HG03571 (cell line): ENCODE measurements around the gene ZMIZ1.
A peak's percentile ranks its signal among the peaks of the same experiment; 100 is the strongest.

ENCODE experiments used
- ATAC-seq: cut with Tn5 transposase; IDR thresholded peaks from one replicate; pipeline ENCODE4 v1.9.1; 2021; ENCODE audit not compliant: unreplicated experiment

Gene ZMIZ1

GRCh38 chr10:79136236-79137005, 67.7 kb downstream of the ZMIZ1 start:
- no peak for ATAC-seq

DNA sequence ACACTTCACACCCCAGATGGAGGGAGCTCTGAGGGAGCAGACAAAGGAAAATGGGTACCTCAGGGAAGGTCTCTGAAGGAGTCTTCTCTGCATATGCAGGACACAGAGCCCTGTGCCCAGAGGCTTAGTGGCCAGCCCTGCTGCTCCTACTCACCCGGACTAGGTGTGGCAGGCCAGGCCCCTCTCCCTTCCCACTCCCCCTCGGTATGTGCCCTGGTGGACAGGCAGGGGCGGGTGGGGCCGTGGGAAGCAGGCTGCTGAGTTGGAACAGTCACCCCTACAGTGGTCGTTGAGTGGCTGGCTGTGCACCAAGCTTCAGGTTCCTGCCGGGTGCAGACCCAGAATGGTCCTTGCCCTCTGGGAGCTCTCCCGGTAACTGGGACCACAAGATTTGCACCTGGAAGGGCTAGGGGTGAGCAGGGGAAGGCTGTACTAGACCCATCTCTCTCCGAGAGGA, 68.6 kb downstream of the ZMIZ1 start:
- peak; percentile 32 for ATAC-seq

DNA sequence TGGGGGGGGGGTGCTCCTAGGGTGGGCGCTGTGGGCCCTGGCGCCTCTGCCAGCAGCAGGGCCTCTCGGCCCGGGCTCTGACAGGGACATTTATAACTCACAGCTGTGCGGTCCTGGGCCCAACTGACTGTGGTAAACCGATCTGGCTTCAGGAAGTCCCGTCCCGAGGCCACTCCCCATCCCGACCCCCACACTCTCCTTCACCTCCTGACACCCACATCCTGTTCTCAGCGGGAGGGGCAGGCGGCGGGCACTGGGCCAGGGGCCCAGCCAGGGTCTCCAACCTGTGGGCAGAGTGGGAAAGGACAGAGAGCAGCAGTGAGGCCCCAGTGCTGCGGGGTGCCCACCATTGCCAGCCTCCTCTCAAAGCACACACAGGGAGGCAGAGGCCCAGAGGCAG, 69.1 kb downstream of the ZMIZ1 start:
- ATAC-seq: peak; percentile 91

- no peak for ATAC-seq
These were observed 69.8 kb downstream of the ZMIZ1 start for GRCh38 chr10:79138449-79139123.

- no peak for ATAC-seq
These were observed 70.5 kb downstream of the ZMIZ1 start for GRCh38 chr10:79139124-79139835.

GRCh38 chr10:79140085-79140793, 71.5 kb downstream of the ZMIZ1 start:
- no peak for ATAC-seq

DNA sequence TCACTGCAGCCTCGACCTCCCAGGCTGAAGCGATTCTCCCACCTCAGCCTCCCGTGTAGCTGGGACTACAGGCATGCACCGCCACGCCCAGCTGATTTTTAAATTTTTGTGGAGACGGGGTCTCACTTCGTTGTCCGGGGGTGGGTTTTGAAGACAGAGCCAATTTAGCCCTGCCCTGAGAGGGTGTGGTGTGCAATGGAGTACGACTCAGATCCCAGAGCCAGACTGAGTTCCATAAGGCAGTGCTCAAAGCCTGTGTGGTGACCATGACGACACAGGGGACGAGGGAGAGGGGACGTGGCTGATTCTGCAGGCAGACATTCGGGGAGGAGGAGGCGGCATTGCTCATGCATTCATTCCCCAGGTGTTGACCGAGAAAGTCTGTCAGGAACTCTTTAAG, 72.1 kb downstream of the ZMIZ1 start:
- ATAC-seq: no peak

- ATAC-seq: no peak
These were observed 73.3 kb downstream of the ZMIZ1 start for GRCh38 chr10:79142064-79142491.

- ATAC-seq: no peak
These were observed 74.0 kb downstream of the ZMIZ1 start for GRCh38 chr10:79142522-79143309.

DNA sequence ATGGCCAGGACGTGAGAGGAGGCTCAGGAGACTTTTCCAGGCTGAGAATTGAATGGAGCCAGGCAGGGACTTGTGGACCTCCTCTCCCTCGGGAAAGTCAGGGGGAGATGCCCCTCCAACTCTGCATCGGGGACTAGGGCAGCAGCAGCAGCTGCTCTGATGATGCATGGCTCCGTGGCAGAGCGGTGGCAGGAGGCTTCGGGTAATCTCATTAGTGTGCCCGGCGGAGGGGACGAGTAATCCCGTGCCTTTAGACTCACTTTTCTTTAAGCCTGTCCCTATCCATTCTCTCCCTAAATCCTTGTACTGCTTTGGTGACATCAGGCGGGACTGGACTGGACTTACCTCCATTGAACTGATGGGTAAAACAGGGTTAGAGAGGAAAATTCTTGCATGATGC, 75.1 kb downstream of the ZMIZ1 start:
- no peak for ATAC-seq

GRCh38 chr10:79144351-79145173, 75.8 kb downstream of the ZMIZ1 start:
- ATAC-seq: no peak

- ATAC-seq: no peak
These were observed 76.4 kb downstream of the ZMIZ1 start for GRCh38 chr10:79145174-79145483.

DNA sequence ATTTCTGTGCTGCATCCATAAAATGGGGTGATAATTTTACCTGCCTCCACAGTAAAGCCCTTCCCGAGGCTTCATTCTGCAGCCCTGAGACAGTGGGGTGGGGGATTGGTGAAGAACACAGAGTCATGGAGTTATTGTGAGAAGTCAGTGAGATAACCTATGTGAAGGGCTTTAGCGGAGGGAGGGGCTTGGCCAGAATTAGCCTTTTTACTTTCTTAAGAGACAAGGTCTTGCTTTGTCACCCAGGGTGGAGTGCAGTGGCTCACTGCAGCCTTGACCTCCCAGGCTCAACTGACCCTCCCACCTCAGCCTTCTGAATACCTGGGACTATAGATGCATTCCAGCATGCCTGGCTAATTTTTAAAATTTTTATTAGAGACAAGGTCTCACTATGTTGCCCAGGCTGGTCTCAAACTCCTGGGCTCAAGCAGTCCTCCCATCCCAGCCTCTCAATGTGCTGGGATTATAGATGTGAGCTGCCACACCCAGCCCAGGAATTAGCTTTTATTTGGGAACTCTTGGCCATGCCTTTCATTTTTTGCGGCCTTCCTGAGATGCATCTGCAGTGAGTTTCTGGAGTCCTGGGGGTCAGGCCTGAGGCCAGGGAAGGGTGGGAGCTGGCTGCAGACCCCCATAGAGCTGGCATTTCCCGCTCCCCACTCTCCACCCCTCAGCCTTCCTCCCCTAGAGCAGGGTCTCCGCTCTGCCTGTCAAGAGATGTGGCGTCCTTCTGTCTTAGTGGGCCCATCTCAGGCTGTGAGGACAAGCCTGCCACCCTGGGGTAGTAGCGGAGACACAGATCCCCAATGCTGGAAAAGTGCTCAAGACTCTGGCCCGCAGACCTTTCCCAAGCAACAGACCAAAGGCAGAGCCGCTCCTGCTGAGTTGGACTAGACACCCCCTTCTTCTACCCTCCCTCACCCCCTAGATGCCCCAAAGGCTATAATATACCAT, 77.0 kb downstream of the ZMIZ1 start:
- no peak for ATAC-seq

DNA sequence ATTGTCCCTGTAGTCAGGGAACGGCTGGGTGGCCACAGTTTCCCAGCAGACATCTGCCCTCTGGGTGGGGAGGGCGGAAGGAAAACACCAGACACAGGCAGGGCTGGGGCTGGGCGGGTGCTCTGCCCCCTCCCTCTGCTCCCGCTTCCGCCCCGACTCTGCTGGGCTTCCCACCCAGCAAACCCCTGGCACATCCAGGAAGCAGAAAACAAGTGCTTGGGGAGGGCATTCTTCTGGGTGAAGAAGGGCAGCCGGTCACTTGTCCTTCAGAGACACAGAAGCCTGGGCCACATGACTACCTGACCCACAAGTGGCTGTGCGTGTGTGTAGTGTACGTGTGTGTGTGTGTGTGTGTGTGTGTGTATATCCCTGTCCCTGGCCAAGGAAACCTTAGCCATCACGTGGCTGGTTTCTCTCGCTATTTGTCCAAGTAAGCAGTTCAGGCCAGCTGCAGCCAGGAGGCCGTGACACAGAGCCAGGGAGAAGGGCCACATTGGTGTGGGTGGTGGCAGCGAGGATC, 77.9 kb downstream of the ZMIZ1 start:
- no peak for ATAC-seq

DNA sequence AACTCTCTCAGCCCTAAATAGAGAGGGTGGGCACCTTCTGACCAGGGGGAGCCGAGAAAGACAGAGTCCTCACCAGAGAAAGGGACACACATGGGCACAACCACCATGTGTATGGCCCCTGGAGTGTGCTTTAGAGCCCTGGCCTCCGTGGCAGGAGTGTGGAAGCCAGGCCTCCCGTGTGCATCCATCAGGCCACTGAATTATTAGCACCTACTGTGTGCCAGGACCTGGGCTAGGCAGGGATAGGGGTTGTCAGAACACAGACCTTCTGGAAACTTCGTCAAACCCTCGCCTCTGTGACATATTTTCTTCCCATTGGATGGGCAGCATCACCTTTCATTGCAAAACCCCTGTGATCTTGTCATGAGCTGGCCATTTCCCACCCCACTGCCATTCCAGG, 78.5 kb downstream of the ZMIZ1 start:
- ATAC-seq: no peak

DNA sequence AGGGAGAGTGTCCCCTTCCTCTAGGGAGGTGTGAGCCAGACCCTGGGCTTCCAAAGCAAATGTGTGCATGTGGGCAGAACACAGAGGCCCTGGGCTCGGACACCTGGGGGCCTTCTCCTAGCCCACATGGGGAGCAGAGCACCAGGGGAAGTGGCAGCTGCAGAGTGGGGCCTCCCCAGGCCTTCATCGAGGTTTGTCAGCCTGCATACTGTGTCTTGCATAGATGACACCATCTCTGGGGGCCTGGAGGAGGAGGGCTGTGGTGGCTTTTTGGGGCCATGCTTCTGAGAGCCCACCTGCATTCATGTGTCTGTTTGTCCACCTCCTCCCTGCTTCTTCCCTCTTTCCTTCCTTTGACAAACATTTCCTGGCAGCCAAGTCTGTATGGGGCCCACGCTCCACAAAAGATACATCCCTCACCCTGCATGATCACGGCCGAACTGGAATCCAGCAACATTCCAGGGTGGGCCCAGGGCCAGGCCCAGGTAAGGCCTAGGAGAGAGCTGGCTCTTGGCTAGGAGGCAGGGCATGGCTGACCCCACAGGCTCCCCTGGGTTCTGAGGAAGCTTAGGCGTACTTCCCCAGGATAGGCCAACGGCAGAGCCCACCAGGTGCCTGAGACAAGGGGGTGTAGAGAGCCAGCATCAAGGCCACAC, 79.2 kb downstream of the ZMIZ1 start:
- no peak for ATAC-seq

DNA sequence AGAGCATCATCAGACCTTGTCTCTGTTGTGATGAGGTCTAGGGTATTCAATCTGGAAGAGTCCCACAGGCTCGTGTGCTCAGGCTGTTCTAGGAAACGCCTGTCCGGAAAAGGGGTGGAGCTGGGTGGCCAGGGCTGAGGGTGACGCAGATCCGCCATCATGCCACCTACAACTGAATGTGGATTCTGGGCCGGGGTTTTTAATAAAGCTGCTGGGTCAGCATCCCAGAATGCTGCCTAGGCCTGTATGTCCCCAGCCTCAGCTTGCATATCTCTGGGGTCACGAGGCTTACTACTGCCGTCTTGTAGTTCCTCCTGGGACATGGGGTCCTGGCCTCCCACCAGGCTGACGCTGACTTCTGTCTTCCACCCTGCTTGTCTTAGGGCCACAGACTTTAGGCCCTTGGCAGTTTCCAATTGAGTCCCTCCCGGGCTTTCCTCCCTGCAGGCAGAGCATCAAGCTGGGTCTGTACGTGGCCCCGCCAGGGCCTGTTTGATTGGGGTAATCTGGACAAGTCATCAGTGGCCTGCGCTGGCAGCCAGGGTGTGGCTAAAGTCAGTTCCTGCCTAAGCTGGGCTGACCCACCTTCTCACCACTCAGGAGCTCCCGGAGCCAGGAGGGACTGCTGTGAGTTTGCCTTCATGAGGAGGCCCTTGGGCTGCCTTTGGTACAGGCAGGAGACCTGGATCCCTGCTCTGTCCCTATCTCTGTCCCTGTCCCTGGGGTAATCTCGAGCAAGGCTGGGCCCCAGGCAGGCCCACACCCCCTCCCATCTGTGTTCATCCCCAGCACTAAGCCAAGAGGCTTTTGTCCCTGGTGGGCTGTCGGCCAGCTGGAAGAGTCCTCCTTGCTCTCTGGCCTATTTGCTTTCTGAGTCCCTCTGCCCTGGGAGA, 79.9 kb downstream of the ZMIZ1 start:
- ATAC-seq: no peak
